H1 (cell line): ENCODE measurements around the gene HECTD4. TPM values are rescaled to one million over a fixed set of nuclear protein-coding genes. Genes with fewer than 3 reads are reported as not detected.

Experiments
- CTCF ChIA-PET: fragments of 300-600 bp; sonication (Branson Sonifier 250); formaldehyde crosslinking; loops from one replicate; lab custom pipeline; 2021; ENCODE audit not compliant: partially characterized antibody; lab: Charles Lee
- POLR2A ChIA-PET: fragments of 300-600 bp; sonication (Branson Sonifier 250); formaldehyde crosslinking; loops from one replicate; lab custom pipeline; 2021; ENCODE audit warnings: inconsistent platforms; ENCODE audit not compliant: partially characterized antibody; lab: Charles Lee
- DNase-seq, 2 experiments: peaks; one replicate each; pipeline versions ENCODE4 v3.0.0 to v3.0.0-alpha.2; 2010 to 2022; ENCODE audit warnings: low spot score in 2 of 2, low read depth in 1 of 2, mixed read lengths in 1 of 2
- FAIRE-seq: peaks from 2 replicates; lab custom pipeline; 2011; peaks lifted over from hg19 to GRCh38; lab: Jason Lieb, UNC
- H2AFZ ChIP-seq: 2 replicates; pipeline ENCODE4 v1.8.1; 2012; ENCODE audit warnings: low read length, inconsistent platforms
- H2AK5ac ChIP-seq: 2 replicates; pipeline ENCODE4 v1.6.1; 2013; ENCODE audit warnings: low read depth, low read length
- H2BK120ac ChIP-seq: replicated peaks from 2 replicates; pipeline ENCODE3; 2013; ENCODE audit warnings: low read depth, low read length, inconsistent platforms
- H2BK12ac ChIP-seq: 2 replicates; pipeline ENCODE4 v1.6.1; 2013; ENCODE audit warnings: low read depth, low read length
- H2BK15ac ChIP-seq: 2 replicates; pipeline ENCODE4 v1.6.1; 2013; ENCODE audit warnings: low read length
- H2BK20ac ChIP-seq: 2 replicates; pipeline ENCODE4 v1.6.1; 2013; ENCODE audit warnings: low read length
- H2BK5ac ChIP-seq: 2 replicates; pipeline ENCODE4 v1.6.1; 2013; ENCODE audit warnings: low read depth, low read length
- H3K14ac ChIP-seq: 2 replicates; pipeline ENCODE4 v1.6.1; 2013; ENCODE audit warnings: inconsistent platforms; ENCODE audit not compliant: insufficient read length
- H3K18ac ChIP-seq: 2 replicates; pipeline ENCODE4 v1.6.1; 2013; ENCODE audit warnings: low read length; ENCODE audit errors: extremely low read depth
- H3K23ac ChIP-seq: 2 replicates; pipeline ENCODE4 v1.6.1; 2013; ENCODE audit warnings: inconsistent platforms; ENCODE audit not compliant: insufficient read length
- H3K23me2 ChIP-seq: 2 replicates; pipeline ENCODE4 v1.6.1; 2013; ENCODE audit warnings: low read depth, low read length
- H3K27ac ChIP-seq: 2 replicates; pipeline ENCODE4 v1.6.1; 2011; ENCODE audit warnings: low read depth, low read length, inconsistent platforms
- H3K27me3 ChIP-seq, 4 experiments: replicated peaks in 1 of 4; 1 replicate in 1 of 4; 2 replicates in 3 of 4; pipeline versions ENCODE4 v1.6.1 to v1.8.1; 2011 to 2013; ENCODE audit warnings: low read length in 3 of 4, mild to moderate bottlenecking in 3 of 4, inconsistent platforms in 2 of 4, mixed read lengths in 2 of 4, moderate library complexity in 1 of 4; ENCODE audit not compliant: control insufficient read depth in 3 of 4, insufficient read depth in 3 of 4; ENCODE audit errors: extremely low read depth in 1 of 4
- H3K36me3 ChIP-seq, 4 experiments: 2 replicates each; pipeline versions ENCODE4 v1.6.1 to v1.8.1; 2011 to 2013; ENCODE audit warnings: mild to moderate bottlenecking in 4 of 4, low read length in 3 of 4, moderate library complexity in 2 of 4, control low read depth in 1 of 4, inconsistent platforms in 1 of 4; ENCODE audit not compliant: insufficient read depth in 4 of 4, control insufficient read depth in 2 of 4
- H3K4ac ChIP-seq: replicated peaks from 2 replicates; pipeline ENCODE3; 2013; ENCODE audit warnings: low read length, low read depth, mixed read lengths, inconsistent platforms; ENCODE audit not compliant: insufficient read length
- H3K4me1 ChIP-seq, 4 experiments: replicated peaks in 1 of 4; 1 replicate in 1 of 4; 2 replicates in 3 of 4; pipeline versions ENCODE4 v1.6.1 to v1.8.1; 2011 to 2013; ENCODE audit warnings: low read length in 3 of 4, inconsistent platforms in 2 of 4, mixed read lengths in 1 of 4; ENCODE audit not compliant: insufficient read depth in 4 of 4, control insufficient read depth in 3 of 4
- H3K4me2 ChIP-seq, 2 experiments: 2 replicates each; pipeline versions ENCODE4 v1.6.1 to v1.8.1; 2011 to 2013; ENCODE audit warnings: low read depth in 2 of 2, low read length in 2 of 2, control low read depth in 1 of 2, inconsistent platforms in 1 of 2, mild to moderate bottlenecking in 1 of 2; ENCODE audit not compliant: insufficient read depth in 1 of 2
- H3K4me3 ChIP-seq, 4 experiments: fragments of 200-600, 300-600 bp in 1 of 4; sonication (generic), shearing (Covaris generic), sonication (Bioruptor Twin) in 1 of 4; 2 replicates each; pipeline versions ENCODE4 v1.5.1 to v1.8.1; 2011 to 2016; ENCODE audit warnings: low read length in 4 of 4, low read depth in 3 of 4, control low read depth in 2 of 4, inconsistent platforms in 2 of 4, mild to moderate bottlenecking in 2 of 4, mixed read lengths in 1 of 4, moderate library complexity in 1 of 4; ENCODE audit not compliant: insufficient read depth in 2 of 4; ENCODE audit errors: extremely low read depth in 1 of 4
- H3K56ac ChIP-seq: replicated peaks from 2 replicates; pipeline ENCODE3; 2013; ENCODE audit warnings: low read depth, mild to moderate bottlenecking, mixed read lengths, low read length, inconsistent platforms; ENCODE audit not compliant: insufficient read length
- H3K79me1 ChIP-seq: 2 replicates; pipeline ENCODE4 v1.6.1; 2013; ENCODE audit warnings: low read depth, low read length, control low read depth
- H3K79me2 ChIP-seq, 2 experiments: 2 replicates each; pipeline versions ENCODE4 v1.6.1 to v1.8.1; 2012 to 2013; ENCODE audit warnings: low read length in 2 of 2, mild to moderate bottlenecking in 2 of 2, inconsistent platforms in 1 of 2; ENCODE audit not compliant: insufficient read depth in 2 of 2, control insufficient read depth in 1 of 2
- H3K9ac ChIP-seq, 4 experiments: replicated peaks in 1 of 4; 1 replicate in 1 of 4; 2 replicates in 3 of 4; pipeline versions ENCODE4 v1.6.1 to v1.8.1; 2011 to 2013; ENCODE audit warnings: low read depth in 3 of 4, low read length in 3 of 4, control low read depth in 2 of 4, mild to moderate bottlenecking in 2 of 4, moderate library complexity in 2 of 4, inconsistent platforms in 1 of 4; ENCODE audit errors: extremely low read depth in 1 of 4
- H3K9me3 ChIP-seq, 2 experiments: 2 replicates each; pipeline versions ENCODE4 v1.6.1 to v1.8.1; 2012 to 2013; ENCODE audit warnings: mild to moderate bottlenecking in 2 of 2, moderate library complexity in 2 of 2, control low read depth in 1 of 2, inconsistent platforms in 1 of 2, low read depth in 1 of 2, low read length in 1 of 2, mixed read lengths in 1 of 2; ENCODE audit not compliant: insufficient read depth in 2 of 2
- H4K20me1 ChIP-seq, 2 experiments: replicated peaks in 1 of 2; 2 replicates each; pipeline versions ENCODE3 to v1.8.1; 2011 to 2013; ENCODE audit warnings: inconsistent platforms in 2 of 2, low read length in 2 of 2, mild to moderate bottlenecking in 1 of 2; ENCODE audit not compliant: insufficient read depth in 2 of 2, control insufficient read depth in 1 of 2
- H4K5ac ChIP-seq: 2 replicates; pipeline ENCODE4 v1.6.1; 2013; ENCODE audit warnings: low read length, low read depth, mixed read lengths, inconsistent platforms; ENCODE audit not compliant: insufficient read length
- H4K8ac ChIP-seq: 2 replicates; pipeline ENCODE4 v1.8.0; 2013; ENCODE audit warnings: mild to moderate bottlenecking, moderate library complexity, low read length, inconsistent platforms; ENCODE audit not compliant: insufficient read depth; ENCODE audit errors: extremely low read depth
- H4K91ac ChIP-seq: replicated peaks from 2 replicates; pipeline ENCODE3; 2013; ENCODE audit warnings: low read length, mixed read lengths, inconsistent platforms; ENCODE audit not compliant: insufficient read length
- ASH2L ChIP-seq: fragments of 200-600, 300-600 bp; sonication (generic); IDR thresholded peaks from one replicate; pipeline ENCODE4 v1.7.1; 2017; ENCODE audit warnings: low read length
- ATF3 ChIP-seq: IDR thresholded peaks from 2 replicates; pipeline ENCODE4 v1.6.1; 2011; ENCODE audit warnings: low read depth, mild to moderate bottlenecking, low read length; ENCODE audit not compliant: insufficient read depth
- BCL11A ChIP-seq, 2 experiments: IDR thresholded peaks; one replicate each; pipeline ENCODE4 v1.6.1; 2011; ENCODE audit warnings: low read depth in 2 of 2, low read length in 2 of 2, mild to moderate bottlenecking in 2 of 2
- CBX5 ChIP-seq: fragments of 300-800, 300-1000 bp; sonication (generic); IDR thresholded peaks from 2 replicates; pipeline ENCODE4 v1.7.1; 2016; ENCODE audit warnings: antibody characterized with exemption, low read length, low read depth
- EZH2 ChIP-seq: fragments of 200-600 bp; sonication (generic); IDR thresholded peaks from 2 replicates; pipeline ENCODE4 v1.7.1; 2012; ENCODE audit warnings: low read depth, mild to moderate bottlenecking, moderate library complexity, low read length, inconsistent platforms; ENCODE audit not compliant: severe bottlenecking
- HDAC2 ChIP-seq, 2 experiments: fragments of 300-600 bp in 1 of 2; sonication (generic) in 1 of 2; IDR thresholded peaks; 2 replicates each; pipeline ENCODE4 v1.6.1; 2011 to 2012; ENCODE audit warnings: low read depth in 2 of 2, low read length in 2 of 2, mild to moderate bottlenecking in 2 of 2, moderate library complexity in 2 of 2, borderline replicate concordance in 1 of 2, inconsistent platforms in 1 of 2
- NRF1 ChIP-seq: IDR thresholded peaks from 2 replicates; pipeline ENCODE4 v1.6.1; 2011; ENCODE audit warnings: mild to moderate bottlenecking, low read depth, low read length, improper control_type of control experiment
- SIRT6 ChIP-seq: IDR thresholded peaks from one replicate; pipeline ENCODE4 v1.7.1; 2012; ENCODE audit warnings: low read length, inconsistent platforms
- WGBS, 2 experiments: shearing (Covaris generic) in 1 of 2; methylation state at CpG; one replicate each; pipeline versions ENCODE4 v1.1.6 to v1.1.7; 2013 to 2015; ENCODE audit warnings: low lambda C conversion rate in 2 of 2, mixed read lengths in 2 of 2, inconsistent platforms in 1 of 2, low coverage in 1 of 2, missing lambda C conversion rate in 1 of 2; ENCODE audit not compliant: insufficient replicate concordance in 2 of 2, insufficient coverage in 1 of 2, insufficient read length in 1 of 2; ENCODE audit errors: extremely low coverage in 1 of 2, missing lambda C conversion rate in 1 of 2; 5-methylcytosine and 5-hydroxymethylcytosine counted together
- polyA plus RNA-seq, 7 experiments: library from polyadenylated mRNA; depleted of rRNA in 3 of 7; stranded (reverse) in 5 of 7; unstranded in 2 of 7; fragments of >200 nt in 5 of 7; fragments of 200-250 nt in 2 of 7; gene quantifications; 1 replicate in 5 of 7; 2 replicates in 1 of 7; 4 replicates in 1 of 7; pipeline versions ENCODE4 v1.2.1 to v1.2.3, GENCODE V29; 2011 to 2013; ENCODE audit warnings: missing spikeins in 2 of 7, mixed read lengths in 2 of 7
- total RNA-seq: library from RNA; stranded (reverse); fragmentation: NEBNext Ultra II Directional; extraction: Animal tissue kit (Norgen Biotek cat#: 25700); gene quantifications from 2 replicates; pipeline ENCODE4 v1.2.1, GENCODE V29; 2021

The HECTD4 gene
- total and polyA plus RNA-seq, 2 of the 8 experiments (the other 6 are each of a cell fraction or from before 2014, with no cell fraction given): 6.5 to 33.7 TPM

GRCh38 chr12:112218150-112218549 lies 164.1 kb downstream of the HECTD4 start:
- no peaks in the 10 kb centered on the region for H4K20me1 ChIP-seq
- TF ChIP-seq SIRT6 (no peak), BCL11A (IDR thresholded peaks at IDR 0.05; ENCODE audit: low read depth in 2 of 2, low read length in 2 of 2) (no peak), EZH2 (no peak), HDAC2 (IDR thresholded peaks at IDR 0.05; ENCODE audit: borderline replicate concordance in 1 of 2, low read depth in 2 of 2, low read length in 2 of 2) (no peak), CBX5 (no peak), NRF1 (no peak), ATF3 (no peak), ASH2L (no peak)
- H3K27ac ChIP-seq: no peak overlapping the region
- no peak overlapping the region for H3K4ac ChIP-seq
- H3K4me1 ChIP-seq: no peaks in the 10 kb centered on the region
- no peak overlapping the region for H4K8ac ChIP-seq
- H3K23me2 ChIP-seq: no peaks in the 10 kb centered on the region
- H3K79me2 ChIP-seq: no peaks in the 10 kb centered on the region
- no peak overlapping the region for H3K23ac ChIP-seq
- no peak overlapping the region for H2BK120ac ChIP-seq
- H4K5ac ChIP-seq: no peak overlapping the region
- peaks cover 2 to 10% (median 6%) of the 10 kb centered on the region in 4 experiments; a peak in 6 of 8 replicates for H3K36me3 ChIP-seq
- H3K4me2 ChIP-seq: no peak overlapping the region
- CTCF ChIA-PET: interaction anchor here (0.9 to 2.5 kb wide), 3 partner anchors 15 to 106 kb away, joined by 3 to 15 read pairs (median 4); no protein-coding TSS in a partner anchor
- no peak for DNase-seq
- no peaks in the 10 kb centered on the region for H3K27me3 ChIP-seq
- no peak overlapping the region for H3K14ac ChIP-seq
- H3K4me3 ChIP-seq: no peak overlapping the region
- H2AFZ ChIP-seq: no peak overlapping the region
- no peak overlapping the region for H2AK5ac ChIP-seq
- no peak overlapping the region for H3K18ac ChIP-seq
- no peaks in the 10 kb centered on the region for H3K9me3 ChIP-seq
- no peaks in the 10 kb centered on the region for H3K79me1 ChIP-seq
- no peak overlapping the region for H2BK20ac ChIP-seq
- 85% methylated on average over 3 of the region's 3 CpGs; no CpG with 5 or more reads in 1 of the 2 experiments for WGBS, 2 experiments
- no peak overlapping the region for H2BK5ac ChIP-seq
- no peak overlapping the region for H3K9ac ChIP-seq
- no peak overlapping the region for H4K91ac ChIP-seq
- no peak overlapping the region for H3K56ac ChIP-seq
- H2BK12ac ChIP-seq: no peak overlapping the region
- no peak for FAIRE-seq
- POLR2A ChIA-PET: no interaction called here
- H2BK15ac ChIP-seq: no peak overlapping the region
